GM10266 (cell line): ENCODE results near the gene FCHSD2.

Experiments
- DNase-seq: peaks from one replicate; pipeline ENCODE4 v3.0.0; 2012; ENCODE audit errors: extremely low spot score
- CTCF ChIP-seq: IDR thresholded peaks from 2 replicates; pipeline ENCODE4 v1.5.1; 2012; ENCODE audit warnings: mild to moderate bottlenecking, low read depth; ENCODE audit not compliant: control insufficient read depth, insufficient read depth; ENCODE audit errors: missing control alignments

The FCHSD2 gene

DNA sequence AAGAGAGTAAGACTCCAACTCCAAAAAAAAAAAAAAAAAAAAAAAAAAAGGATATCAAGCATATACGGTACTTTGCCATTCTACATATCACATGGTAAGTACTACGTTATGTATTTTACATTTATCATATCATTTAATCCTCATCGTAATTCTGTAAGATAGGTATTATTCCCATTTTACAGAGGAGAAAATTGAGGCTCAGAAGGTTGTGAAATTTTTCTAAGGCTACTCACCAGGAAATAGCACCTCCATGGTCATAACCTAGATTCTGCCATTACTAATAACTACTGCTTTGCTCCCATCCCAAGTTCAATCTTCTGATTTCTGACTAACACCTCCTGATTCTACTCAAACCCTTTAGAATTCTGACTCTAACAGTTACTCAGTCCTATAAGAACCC lies 138.0 kb downstream of the FCHSD2 start:
- TF ChIP-seq CTCF: no peak
- no peak for DNase-seq

DNA sequence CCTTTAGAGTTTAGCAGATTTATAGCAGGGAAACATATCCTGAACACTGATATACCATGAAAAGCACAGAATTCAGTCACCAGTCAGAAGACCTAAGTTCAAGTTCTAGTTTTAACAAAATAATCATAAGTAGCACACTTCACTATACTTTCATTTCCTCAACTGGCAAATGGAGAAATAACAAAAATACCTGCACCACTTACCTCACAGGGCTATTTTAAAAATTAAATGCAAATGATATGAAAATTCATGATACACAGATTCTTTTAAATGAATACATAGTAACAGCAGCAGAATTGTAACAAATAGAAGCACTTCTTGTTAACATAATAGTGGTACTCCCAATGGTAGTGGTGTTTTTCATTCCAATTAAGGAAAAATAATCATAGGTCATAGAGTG lies 139.0 kb downstream of the FCHSD2 start:
- TF ChIP-seq CTCF: no peak
- DNase-seq: no peak

DNA sequence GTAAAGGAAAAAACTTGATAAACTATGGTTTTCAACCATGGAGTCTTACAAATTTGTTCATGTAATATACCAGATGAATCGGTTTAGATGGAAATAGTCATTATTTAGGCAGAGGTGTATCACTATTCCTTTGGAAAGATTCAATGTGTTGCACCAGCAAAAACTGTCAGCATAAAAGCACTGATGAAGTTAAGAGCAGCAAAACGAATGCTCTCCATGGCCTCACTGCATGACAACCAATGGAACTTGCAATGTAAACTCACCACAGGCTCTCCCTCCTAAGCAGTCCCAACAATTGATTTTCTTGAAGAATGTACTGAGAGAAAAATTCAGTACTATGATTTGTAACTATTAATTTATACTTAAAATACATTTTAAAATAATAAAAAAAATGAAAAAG lies 139.9 kb downstream of the FCHSD2 start:
- no peak for TF ChIP-seq CTCF
- DNase-seq: no peak

DNA sequence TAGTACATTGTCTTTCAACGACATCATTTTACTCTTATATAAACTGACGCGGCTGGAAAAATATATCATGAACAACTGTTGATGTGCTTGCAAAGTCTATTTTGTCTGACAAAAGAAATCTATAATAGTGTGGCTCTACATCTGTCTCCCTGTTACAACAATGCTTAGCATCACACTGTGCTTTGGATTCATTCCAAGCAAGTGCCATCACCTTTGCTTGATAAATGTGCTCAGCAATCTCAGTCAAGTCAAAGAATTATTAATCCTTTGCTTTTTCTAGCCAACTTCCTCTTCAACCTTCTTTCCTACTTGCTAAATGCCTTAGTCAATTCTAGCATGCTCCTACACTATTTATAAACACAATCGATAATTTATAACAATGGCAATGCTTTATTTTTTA lies 140.5 kb downstream of the FCHSD2 start:
- no peak for TF ChIP-seq CTCF
- no peak for DNase-seq

- DNase-seq: no peak
- TF ChIP-seq CTCF: no peak
Measured at GRCh38 chr11:72998676-72999075, 143.4 kb downstream of the FCHSD2 start.

DNA sequence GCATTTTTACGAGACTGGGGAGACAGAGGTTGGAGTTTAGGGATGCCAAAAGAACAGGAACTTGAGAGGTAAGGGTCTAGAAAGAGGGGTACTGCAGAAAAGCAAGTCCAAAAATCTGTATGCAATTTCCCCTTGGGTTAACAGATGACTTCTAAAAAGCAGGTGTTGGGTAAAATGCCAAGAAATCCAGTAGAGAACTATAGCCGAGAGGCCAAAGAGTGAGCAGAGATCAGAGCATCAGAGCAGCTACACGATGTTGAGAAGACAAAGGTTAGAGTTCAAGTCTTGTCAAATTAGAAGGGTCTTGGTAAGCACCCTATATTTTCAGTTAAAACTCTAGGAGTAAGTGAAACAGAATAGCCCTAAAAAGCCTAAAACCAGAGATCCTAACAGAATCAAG lies 145.2 kb downstream of the FCHSD2 start:
- DNase-seq: no peak
- no peak for TF ChIP-seq CTCF

DNA sequence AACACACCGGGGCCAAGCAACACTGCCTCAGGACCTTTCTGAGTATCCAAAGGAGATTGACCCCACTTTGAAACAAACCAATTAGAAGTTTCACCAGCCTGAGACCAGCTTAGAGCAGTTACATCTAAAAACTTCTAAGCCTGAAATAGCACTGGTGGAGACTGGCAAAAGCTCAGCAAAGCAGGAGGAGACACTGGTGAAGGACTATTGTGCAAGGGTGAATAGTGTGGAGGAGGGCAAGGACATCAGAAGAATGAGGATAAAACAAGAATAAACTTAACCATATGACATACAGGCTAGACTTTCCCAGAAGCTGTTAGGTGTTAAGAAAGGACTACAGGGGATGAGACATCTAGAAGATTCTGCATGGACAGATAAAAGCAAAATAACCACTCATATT lies 152.4 kb downstream of the FCHSD2 start:
- no peak for TF ChIP-seq CTCF
- DNase-seq: no peak
